ENCODE data around the gene CEP68. TPM values are rescaled to one million over a fixed set of nuclear protein-coding genes. Genes with fewer than 3 reads are reported as not detected.
A peak's percentile ranks its signal among the peaks of the same experiment; 100 is the strongest.

CEP68 gene
- total RNA-seq, 1 donor from 2014 or later, result 12.6 TPM

GRCh38 chr2:65026704-65027464 is 29.3 kb upstream of the CEP68 start:
- no peaks in the 10 kb centered on the region for H3K9me3 ChIP-seq
- ATAC-seq, result no peak
- H3K4me3 ChIP-seq, result no peak overlapping the region
- H3K36me3 ChIP-seq, result no peaks in the 10 kb centered on the region
- TF ChIP-seq CTCF (IDR thresholded peaks at IDR 0.05), result no peak
- DNase-seq, result no peak
- H3K4me1 ChIP-seq, result peaks cover 21% of the 10 kb centered on the region
- H3K27me3 ChIP-seq (ENCODE audit: low read depth), result no peaks in the 10 kb centered on the region
- no peak overlapping the region for H3K27ac ChIP-seq
- intact Hi-C loops (cut with DNase I), result no loop called here

DNA sequence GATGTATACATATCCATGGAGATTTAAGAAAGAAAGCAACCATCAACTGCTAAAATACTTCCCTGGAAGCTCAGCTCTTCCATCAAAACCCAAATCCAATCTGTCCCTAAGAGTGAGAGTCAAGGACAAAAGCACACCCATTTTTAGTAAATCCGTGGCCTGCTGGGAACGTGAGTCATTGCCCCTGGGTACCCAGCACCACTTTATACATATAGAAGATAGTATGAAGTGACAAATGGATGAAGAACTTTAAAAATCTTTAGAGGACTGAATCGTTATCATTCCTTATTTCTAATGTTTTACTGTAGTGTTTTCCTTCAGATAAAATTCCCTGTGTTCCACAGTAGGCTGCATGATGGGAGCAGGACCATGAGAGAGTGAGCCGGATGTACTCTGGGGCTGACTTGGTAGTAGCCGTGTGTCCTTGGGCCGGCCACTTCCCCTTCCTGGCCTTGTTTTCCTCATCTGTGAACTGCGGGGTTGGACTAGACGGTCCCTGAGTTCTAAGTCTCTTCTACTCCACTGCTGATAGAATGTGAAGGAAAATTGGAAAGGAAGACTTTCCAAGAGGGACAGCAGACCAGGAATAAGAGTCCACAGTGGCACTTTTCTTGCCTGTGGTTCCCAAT is 28.5 kb upstream of the CEP68 start:
- Histone ChIP-seq H3K4me1 (peaks cover 27% of the 10 kb centered on the region), H3K27me3 (ENCODE audit: low read depth) (no peaks in the 10 kb centered on the region), H3K36me3 (no peaks in the 10 kb centered on the region), H3K27ac (no peak overlapping the region), H3K4me3 (no peak overlapping the region), H3K9me3 (no peaks in the 10 kb centered on the region)
- intact Hi-C loops (cut with DNase I), result no loop called here
- TF ChIP-seq CTCF (IDR thresholded peaks at IDR 0.05), result no peak
- no peak for DNase-seq
- ATAC-seq, result no peak

DNA sequence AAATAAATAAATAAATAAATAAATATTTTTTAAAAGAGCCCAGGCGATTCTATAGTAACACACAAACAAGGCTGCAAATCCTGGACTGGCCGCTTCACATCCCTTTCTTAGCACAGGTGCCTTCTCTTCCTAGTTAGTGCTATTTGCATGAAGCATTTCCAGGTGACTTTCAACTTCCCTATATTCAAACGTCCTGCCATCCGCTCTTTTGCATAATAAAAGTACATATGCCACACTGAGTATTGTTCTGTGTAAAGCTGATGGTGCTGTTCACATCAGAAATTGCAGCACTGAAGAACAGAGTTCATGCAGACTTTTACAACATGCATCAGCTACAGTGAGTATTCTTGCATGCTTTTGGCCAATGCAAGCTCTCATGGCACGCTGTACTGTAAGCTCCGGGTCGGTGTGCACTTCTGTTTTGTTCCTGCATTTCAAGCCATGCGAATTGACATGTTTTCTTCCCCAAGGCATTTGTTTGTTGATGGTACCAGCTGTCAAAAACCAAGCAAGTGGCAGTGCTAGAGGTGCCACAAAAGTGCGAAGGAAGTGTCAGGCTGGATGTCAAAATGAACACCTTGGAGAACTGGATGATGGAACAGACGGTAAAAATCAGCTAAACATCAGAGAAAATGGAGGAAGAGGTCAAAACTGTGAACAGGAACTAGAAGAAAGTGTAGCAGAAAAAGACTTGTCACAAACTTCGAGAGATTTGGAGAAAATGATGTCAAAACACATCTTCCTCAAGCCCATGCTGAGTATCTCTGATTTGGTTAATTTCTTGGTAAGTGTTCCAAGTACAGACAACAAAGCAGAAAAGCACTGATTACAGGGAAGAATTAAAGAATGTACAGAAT is 25.5 kb upstream of the CEP68 start:
- intact Hi-C loops (cut with DNase I), result no loop called here
- DNase-seq, result no peak
- H3K4me1 ChIP-seq, result peaks cover 27% of the 10 kb centered on the region
- H3K27me3 ChIP-seq (ENCODE audit: low read depth), result no peaks in the 10 kb centered on the region
- no peaks in the 10 kb centered on the region for H3K9me3 ChIP-seq
- no peak overlapping the region for H3K4me3 ChIP-seq
- H3K36me3 ChIP-seq, result no peaks in the 10 kb centered on the region
- ATAC-seq, result no peak
- no peak overlapping the region for H3K27ac ChIP-seq
- TF ChIP-seq CTCF (IDR thresholded peaks at IDR 0.05), result no peak

DNA sequence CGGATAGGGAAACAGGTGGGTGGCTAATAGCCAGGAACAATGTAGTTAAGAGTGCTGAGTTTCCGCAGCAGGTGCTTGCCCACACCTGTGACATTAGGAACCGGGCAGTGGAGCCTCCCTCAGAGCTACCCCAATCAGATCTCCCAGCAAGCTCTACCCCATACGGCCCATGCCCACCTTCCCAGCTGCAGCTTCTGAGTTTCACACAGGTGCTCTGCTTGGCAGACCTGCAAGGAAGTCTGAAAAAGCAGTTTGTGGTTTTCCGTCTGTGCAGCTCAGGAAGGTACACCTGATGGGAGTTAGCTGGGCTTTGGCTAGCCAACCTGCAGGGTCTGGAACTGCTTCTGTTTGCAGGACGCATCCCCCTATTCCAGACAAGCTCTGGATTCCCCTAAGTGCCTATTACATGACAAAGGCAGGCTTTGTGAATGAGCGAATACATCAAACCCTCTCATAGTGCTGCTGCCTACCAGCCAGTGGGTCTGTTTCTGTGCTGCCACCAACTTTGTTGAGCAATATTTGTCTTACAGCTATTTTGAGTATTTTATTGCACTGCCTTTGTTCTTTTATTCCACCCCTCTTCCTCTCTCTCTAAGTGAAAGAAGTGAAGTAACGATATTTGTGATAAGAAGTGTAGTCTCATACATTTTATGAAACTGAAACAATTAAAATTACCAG is 24.7 kb upstream of the CEP68 start:
- peaks cover 27% of the 10 kb centered on the region for H3K4me1 ChIP-seq
- H3K36me3 ChIP-seq, result no peaks in the 10 kb centered on the region
- H3K9me3 ChIP-seq, result no peaks in the 10 kb centered on the region
- no peak for TF ChIP-seq CTCF (IDR thresholded peaks at IDR 0.05)
- peak; percentile 69 to 76 for ATAC-seq
- H3K27me3 ChIP-seq (ENCODE audit: low read depth), result no peaks in the 10 kb centered on the region
- no peak overlapping the region for H3K27ac ChIP-seq
- intact Hi-C loops (cut with DNase I), result no loop called here
- peak overlapping the region; percentile 4 for H3K4me3 ChIP-seq
- no peak for DNase-seq

Data from lower lobe of right lung (tissue), 2 donors.